NCI-H524 treated with DMSO at 0.1 percent for 48 hours (cell line): ENCODE data around the gene GDF10.

Experiments
- DNase-seq: peaks from one replicate; lab custom pipeline; 2025; lab: John Stamatoyannopoulos, UW

Gene GDF10

DNA sequence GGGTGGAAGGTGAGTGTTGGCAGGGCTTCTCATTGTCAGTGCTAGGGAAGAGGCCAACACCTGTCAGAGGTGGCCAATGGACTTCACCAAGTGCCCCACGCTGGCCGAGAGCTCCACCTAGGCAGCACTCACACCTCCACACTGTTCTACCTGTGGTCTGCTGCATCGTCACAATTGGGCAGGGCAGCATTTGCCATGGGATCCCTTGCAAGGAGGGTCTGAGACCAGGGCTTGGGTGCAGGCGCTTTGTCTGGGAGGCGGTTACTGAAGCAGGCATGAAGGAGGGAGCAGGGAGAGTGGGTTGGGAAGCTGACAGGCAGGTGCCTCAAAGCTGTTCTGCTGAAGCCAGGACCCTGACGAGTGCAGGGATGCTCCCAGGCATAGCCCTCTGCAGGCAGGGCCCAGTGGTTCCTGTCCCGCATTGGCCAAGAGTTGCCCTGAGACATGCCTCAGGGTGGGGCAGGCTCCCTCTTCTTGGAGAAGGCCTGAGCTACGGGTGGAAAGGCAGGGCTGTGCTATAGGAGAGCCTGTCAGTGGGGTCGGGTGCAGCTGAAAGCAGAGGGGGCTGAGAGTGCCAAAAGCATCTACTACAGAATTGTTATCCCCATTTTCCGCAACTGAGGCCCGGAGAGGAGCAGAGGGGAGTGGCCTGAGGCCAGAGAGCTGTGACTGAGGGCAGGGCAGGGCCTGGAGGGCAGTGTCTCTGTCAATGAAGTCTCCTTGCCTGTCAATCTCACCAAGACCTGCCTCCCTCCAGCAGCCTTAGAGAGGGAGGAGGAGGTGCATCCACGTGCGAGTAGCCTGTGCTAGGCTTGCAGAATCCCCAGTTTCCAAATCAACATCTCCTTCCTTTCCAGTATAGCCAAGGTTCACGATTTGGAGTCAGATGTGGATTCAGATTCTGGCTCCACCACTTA, 52.2 kb downstream of the GDF10 start:
- no peak for DNase-seq

DNA sequence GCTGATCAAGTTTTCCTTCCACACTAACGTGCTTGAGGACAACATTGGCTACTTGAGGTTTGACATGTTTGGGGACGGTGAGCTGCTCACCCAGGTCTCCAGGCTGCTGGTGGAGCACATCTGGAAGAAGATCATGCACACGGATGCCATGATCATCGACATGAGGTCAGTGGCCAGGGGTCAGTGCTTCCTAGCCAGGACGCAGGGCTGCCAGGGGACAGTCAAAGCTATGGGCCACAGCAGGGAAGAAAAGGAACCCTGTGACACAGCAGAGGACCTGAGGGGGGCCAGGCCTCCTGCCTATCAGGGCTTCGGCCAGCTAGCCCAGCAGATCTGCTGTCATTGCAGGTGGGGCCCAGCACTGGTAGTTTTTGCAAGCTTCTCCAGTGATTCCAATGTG, 53.4 kb downstream of the GDF10 start:
- no peak for DNase-seq

DNA sequence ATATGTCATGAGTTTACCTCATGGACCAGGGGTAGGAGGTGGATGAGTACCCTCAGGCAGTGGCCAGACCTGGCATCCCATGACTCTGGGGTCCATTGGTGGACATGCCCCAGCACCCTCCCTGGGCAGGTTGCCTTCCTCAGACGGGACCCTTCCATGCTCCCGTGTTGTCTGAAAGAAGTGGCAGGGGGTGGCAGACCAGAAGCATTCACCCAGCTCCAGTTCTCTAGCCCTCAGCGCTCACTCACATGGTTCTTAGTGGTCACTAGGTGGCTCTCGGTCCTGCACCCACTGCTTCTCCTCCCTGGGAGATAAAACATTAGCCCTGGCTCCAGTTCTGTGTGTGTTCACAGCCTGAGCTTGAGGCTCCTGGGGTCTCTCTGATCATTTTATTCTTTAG, 54.2 kb downstream of the GDF10 start:
- no peak for DNase-seq

DNA sequence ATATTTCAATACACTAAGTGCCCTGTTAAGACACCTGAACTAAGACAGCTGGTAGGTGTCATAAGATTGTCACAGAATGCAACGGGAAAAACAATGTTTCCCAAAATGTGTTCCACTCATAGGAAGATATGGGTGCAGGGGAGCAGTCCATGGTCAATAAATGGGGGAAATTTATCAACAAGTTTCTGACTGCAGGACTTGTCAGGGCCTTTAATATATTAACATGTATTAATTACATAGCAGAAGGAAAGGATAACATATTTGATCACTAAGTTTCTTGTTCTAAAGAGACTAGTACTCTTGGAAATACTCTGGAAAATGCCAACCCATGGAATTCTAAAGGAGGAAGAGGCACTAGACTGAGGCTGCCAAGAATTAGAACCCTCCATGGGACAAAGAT, 54.9 kb downstream of the GDF10 start:
- DNase-seq, result no peak

DNA sequence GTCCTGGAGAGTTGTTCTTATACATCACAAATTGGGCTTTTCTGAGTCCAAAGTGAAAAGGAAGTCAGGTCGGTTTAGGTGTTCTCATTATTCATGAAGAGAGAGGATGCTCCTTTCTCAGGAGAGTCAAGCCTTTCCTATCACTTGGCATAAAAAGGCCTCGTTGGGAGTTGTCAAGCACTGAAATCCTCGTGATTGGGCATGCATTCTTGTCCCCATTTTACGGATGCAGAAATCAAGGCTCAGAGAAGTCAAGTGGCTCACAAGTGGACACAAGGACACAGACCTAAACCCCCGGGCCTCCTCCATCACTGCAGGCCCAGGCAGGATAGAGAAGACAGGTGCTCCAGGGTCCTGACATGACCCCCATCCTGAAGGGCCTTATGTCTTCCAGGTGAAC, 56.7 kb downstream of the GDF10 start:
- no peak for DNase-seq

DNA sequence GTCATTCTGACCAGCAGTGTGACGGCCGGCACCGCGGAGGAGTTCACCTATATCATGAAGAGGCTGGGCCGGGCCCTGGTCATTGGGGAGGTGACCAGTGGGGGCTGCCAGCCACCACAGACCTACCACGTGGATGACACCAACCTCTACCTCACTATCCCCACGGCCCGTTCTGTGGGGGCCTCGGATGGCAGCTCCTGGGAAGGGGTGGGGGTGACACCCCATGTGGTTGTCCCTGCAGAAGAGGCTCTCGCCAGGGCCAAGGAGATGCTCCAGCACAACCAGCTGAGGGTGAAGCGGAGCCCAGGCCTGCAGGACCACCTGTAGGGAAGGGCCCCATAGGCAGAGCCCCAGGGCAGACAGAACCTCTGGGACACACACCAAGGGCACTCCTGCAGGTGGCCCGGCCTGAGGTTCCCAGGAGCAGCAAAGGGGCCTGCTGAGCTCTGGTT, 57.2 kb downstream of the GDF10 start:
- DNase-seq, result no peak

DNA sequence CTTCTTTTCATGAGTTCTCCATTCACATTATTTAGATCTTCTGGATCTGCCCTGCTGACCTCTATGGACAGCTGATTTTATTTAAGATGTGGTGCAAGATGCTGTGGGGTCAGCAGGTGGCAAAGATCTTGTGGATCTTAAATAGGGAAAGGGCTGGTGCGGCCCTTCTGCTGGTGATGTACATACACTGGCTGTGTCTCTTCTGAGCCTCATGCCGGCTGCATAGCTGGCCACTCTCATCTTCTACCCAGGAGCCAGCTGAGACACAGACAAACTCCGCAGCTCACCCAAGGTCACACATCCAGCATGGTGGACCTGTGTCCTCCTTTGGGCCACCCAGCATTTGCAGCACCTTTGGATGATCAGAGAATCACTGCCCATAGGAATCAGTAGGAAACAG, 57.9 kb downstream of the GDF10 start:
- DNase-seq, result no peak

DNA sequence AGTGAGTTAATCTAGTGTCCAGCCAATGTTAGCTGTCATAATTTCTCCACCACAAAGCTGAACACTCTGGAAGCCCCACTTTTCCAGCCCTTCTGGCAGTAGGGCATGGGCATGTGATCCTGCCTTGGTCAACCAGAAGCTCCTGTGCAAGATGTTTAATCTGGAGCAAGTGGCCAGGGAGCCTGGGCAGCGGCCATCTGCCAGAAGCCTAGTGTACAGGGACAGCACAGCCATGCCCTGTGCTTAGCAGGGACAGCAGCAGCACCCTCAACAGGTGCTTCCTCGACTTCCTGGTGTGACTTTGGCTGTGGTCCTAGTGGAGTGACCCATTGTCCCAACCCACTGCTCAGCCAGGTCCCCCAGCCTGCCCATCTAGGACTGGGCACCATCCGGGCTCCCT, 58.5 kb downstream of the GDF10 start:
- DNase-seq, result no peak

DNA sequence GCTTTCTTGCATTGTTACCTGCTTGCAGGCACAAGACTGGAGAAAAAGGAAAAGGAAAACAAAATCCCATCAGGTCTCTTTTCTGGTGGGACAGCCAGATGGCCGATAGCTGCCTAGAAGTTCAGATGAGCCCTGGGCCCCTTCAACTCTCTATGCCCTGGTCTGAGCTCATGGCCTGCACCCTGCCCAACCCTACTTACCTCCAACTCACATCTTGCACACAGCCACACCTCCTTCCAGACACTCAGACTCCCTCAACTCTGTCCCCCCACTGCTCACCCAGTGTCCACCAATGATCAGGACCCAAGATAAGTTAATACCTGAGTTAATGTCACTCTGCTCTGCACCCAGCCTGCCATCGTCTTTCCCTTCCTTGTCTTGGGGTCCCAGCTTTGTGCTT, 59.1 kb downstream of the GDF10 start:
- DNase-seq, result no peak

DNA sequence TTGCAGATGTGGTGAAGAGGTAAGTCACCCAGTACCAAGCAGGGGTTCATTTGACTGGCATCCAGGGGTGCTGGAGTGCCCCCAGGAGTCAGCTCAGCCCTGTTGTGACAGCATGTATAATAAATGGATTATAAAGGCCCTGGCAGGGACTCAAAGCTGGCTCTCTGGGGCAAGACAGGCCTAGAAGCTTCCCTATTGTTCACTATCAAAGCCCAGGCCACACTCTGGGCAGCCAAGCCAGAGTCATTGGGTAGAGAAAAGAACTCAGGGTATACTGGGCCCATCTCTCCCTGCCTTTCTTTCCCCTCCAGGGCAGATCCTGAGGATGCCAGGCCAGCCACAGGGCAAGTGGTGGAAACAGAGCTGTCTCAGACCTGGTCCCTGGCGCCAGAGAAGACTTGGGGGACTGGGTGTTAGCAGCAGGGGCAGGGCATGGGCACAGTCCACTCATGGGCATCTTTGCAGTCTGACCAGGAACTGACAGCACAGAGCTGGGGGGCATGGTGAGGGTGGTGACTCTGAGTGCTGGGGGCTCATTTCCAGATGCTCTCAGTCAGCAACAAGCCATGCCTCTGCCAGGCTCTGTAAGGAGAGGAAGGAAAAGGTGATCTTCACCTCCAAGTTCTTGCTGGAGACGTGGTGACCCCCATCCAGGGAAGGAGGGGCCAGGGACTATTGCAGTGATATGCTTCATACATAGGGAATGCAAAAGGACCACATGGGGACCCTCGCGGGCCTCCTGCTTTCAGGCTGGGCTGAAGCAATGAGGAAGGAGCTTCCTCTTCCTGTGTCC, 59.8 kb downstream of the GDF10 start:
- no peak for DNase-seq

DNA sequence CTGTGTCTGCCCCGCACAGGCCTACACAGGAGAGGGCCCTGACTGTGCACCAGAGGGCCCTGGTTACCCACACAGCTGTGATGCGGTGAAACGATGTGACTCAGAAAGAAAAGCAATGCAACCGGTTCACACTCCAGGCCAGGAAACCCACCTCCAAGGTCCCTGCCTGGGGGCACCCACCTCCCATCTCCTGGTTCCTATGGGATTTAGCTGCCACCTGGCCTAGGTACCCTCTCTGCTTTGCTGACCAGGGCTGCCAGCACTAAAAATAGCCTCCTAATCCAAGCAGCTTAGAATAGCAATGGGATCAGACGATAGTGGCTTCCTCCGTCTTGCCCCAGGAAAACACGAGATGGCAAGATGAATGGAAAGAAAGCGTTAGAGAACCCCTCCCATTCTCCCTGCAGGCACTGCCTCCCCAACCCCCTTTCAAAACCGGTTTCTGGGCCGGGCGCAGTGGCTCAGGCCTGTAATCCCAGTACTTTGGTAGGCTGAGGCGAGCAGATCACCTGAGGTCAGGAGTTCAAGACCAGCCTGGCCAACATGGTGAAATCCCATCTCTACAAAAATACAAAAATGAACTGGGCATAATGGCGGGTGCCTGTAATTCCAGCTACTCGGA, 60.5 kb downstream of the GDF10 start:
- DNase-seq, result no peak

DNA sequence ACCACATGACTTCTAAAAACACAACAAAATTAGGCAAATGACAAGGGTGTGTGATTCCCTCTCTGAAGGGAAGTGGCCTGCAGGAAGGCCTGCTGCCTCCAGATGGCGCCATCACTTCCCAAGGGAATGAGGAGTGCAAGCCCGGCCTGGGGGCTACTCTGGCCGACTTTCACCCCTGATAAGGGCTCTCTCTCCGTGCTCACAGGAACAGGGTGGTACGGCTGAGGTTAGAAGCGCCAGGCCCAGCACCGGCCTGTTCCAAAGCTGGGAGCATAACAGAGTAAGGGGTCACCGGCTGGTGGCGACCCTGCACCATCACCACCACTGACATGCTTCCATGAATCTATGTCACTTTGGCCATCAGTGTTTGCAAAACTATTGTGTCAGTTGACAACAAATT, 61.3 kb downstream of the GDF10 start:
- no peak for DNase-seq

DNA sequence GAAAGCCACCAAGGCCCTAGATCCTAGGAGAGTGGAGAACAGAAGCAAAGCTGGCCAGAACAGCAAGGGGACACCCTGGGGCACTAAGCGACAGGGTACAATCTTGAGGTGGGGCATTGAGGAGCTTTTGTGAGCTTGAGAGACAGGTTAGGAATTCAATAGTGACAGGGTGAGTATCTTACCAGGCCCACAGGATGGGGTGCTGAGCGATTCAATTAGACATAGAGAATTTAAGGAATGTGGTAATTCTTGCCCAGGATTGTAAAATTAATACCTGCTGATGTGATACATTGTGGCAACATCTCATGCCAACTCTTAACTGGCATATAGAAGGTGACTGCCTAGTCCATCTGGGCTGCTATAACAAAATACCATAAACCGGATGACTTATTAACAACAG, 62.2 kb downstream of the GDF10 start:
- no peak for DNase-seq
